Measurements from ENCODE around the gene COPG2.

Gene COPG2

DNA sequence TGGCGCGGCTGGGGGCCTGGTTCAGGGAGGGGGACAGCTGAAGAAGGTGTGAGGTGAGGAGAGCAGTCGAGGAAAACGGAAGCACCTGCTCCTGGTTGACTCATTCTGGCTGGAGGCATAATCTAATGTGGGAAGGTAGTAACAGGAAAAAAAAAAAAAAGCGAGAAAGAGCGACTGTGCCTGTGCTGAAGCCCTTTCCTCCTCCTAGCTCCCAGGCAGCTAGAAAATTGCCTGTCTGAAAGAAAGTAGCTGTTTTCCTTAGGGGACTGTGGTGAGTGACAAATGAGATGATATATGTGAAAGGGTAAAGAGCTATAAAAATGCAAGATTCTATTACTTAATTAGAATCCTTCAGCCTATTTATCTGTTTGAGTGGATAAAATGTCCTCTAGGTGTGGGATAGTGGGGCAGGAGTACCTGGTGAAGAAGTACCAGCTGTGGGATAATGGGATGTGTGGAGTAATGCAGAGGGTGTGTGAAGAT, 181.6 kb downstream of the COPG2 start:
- Histone ChIP-seq H3K4me2 (ENCODE audit: low read depth, low read length, poor library complexity, severe bottlenecking) (peak overlapping the region; percentile 51), H4K20me1 (ENCODE audit: low read depth, low read length) (no peaks in the 10 kb centered on the region), H3K4me3 (ENCODE audit: insufficient read depth, low read length, poor library complexity, severe bottlenecking) (peak overlapping the region; percentile 46), H3K36me3 (ENCODE audit: low read length) (no peaks in the 10 kb centered on the region), H3K9me3 (ENCODE audit: insufficient read depth, low read length) (no peaks in the 10 kb centered on the region), H3F3A (ENCODE audit: insufficient read depth) (peaks cover 7% of the 10 kb centered on the region; the same call in 1 of the 2 replicates), H3K27me3 (ENCODE audit: low read length) (no peaks in the 10 kb centered on the region), H3K9me2 (replicated peaks; ENCODE audit: insufficient read depth, low read length) (no peaks in the 10 kb centered on the region), H3K9ac (ENCODE audit: low read length) (peak overlapping the region; percentile 42), H2AFZ (ENCODE audit: low read depth, low read length, severe bottlenecking) (peak overlapping the region; percentile 93), H3K27ac (ENCODE audit: low read depth, low read length) (no peak overlapping the region), H3K79me2 (ENCODE audit: insufficient read depth, low read length) (no peaks in the 10 kb centered on the region)
- no peak for TF ChIP-seq EZH2phosphoT487 (conservative IDR thresholded peaks at IDR 0.05; ENCODE audit: low read length)
- TF ChIP-seq, protein P1, sequence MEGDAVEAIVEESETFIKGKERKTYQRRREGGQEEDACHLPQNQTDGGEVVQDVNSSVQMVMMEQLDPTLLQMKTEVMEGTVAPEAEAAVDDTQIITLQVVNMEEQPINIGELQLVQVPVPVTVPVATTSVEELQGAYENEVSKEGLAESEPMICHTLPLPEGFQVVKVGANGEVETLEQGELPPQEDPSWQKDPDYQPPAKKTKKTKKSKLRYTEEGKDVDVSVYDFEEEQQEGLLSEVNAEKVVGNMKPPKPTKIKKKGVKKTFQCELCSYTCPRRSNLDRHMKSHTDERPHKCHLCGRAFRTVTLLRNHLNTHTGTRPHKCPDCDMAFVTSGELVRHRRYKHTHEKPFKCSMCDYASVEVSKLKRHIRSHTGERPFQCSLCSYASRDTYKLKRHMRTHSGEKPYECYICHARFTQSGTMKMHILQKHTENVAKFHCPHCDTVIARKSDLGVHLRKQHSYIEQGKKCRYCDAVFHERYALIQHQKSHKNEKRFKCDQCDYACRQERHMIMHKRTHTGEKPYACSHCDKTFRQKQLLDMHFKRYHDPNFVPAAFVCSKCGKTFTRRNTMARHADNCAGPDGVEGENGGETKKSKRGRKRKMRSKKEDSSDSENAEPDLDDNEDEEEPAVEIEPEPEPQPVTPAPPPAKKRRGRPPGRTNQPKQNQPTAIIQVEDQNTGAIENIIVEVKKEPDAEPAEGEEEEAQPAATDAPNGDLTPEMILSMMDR (IDR thresholded peaks at IDR 0.05; ENCODE audit: insufficient read depth, low read length, poor library complexity, severe bottlenecking): no peak

DNA sequence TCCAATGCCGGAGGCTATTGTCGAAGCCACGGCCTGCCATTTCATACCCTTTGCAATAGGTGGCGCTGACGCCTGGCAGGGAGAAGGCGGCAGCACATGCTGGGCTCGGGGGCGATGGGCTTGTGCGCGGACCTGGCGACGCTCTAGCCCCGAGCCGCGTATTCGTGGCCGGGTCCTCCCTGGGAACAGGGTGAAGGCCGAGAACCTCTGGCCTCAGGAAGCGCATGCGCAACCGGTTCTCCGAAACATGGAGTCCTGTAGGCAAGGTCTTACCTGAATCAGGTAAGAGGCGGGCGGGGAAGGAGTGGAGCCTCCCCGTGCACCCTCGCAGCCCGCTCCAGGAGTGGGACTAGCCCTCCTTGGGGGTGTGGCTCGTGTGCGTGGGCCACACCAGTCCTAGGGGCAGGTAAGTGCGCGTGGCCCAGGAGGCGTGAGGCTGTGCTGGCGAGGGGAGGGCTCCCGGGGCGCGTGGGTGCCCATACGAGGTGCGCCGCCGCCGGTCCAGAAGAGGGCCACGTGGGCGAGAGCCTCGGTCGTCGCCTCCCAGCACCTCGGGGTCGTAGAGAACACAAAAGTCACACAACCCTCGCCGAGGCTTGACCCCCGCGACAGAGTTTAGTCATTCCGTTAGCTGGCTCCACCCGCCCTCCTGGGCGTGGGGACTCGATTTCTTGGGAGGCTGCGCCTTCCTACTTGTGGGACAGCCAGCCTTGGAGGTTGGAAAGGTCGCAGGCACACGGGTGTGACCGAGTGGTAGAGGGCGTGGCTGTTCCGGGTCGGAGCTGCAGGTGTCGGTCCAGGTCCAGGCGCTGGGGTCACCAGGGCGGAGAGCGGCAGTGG, 182.2 kb downstream of the COPG2 start:
- Histone ChIP-seq H3K4me2 (ENCODE audit: low read depth, low read length, poor library complexity, severe bottlenecking) (peak overlapping the region; percentile 51), H3K4me3 (ENCODE audit: insufficient read depth, low read length, poor library complexity, severe bottlenecking) (peak overlapping the region; percentile 46), H3K9me3 (ENCODE audit: insufficient read depth, low read length) (no peaks in the 10 kb centered on the region), H3K27ac (ENCODE audit: low read depth, low read length) (no peak overlapping the region), H3K9ac (ENCODE audit: low read length) (peak overlapping the region; percentile 42), H2AFZ (ENCODE audit: low read depth, low read length, severe bottlenecking) (peak overlapping the region; percentile 93), H3K27me3 (ENCODE audit: low read length) (no peaks in the 10 kb centered on the region), H3K79me2 (ENCODE audit: insufficient read depth, low read length) (no peaks in the 10 kb centered on the region), H4K20me1 (ENCODE audit: low read depth, low read length) (no peaks in the 10 kb centered on the region), H3K9me2 (replicated peaks; ENCODE audit: insufficient read depth, low read length) (no peaks in the 10 kb centered on the region), H3K36me3 (ENCODE audit: low read length) (no peaks in the 10 kb centered on the region), H3F3A (ENCODE audit: insufficient read depth) (peaks cover 7% of the 10 kb centered on the region; the same call in 1 of the 2 replicates)
- no peak for TF ChIP-seq EZH2phosphoT487 (conservative IDR thresholded peaks at IDR 0.05; ENCODE audit: low read length)
- TF ChIP-seq, protein P1 (IDR thresholded peaks at IDR 0.05; ENCODE audit: insufficient read depth, low read length, poor library complexity, severe bottlenecking): peak; percentile 67

DNA sequence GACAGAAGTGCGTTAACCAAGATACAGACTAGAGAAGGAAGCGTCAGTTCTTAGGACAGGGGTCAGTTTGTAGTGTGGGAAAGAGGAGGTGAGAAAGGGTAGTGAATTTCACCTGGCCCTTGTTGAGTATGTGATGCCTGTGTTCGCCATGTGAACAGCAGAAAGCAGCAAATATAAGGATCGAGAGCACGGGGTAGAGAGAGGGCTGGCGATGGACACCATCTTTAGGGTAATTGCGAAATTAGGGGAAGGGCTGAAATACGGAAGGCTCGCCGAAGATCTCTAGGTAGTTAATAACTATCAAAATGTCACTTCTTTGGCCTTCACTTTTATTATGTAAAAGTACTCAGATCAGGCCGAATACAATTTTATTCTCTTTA, 182.8 kb downstream of the COPG2 start:
- Histone ChIP-seq H3K79me2 (ENCODE audit: insufficient read depth, low read length) (no peaks in the 10 kb centered on the region), H3K4me2 (ENCODE audit: low read depth, low read length, poor library complexity, severe bottlenecking) (peak overlapping the region; percentile 51), H4K20me1 (ENCODE audit: low read depth, low read length) (no peaks in the 10 kb centered on the region), H3K27me3 (ENCODE audit: low read length) (no peaks in the 10 kb centered on the region), H3F3A (ENCODE audit: insufficient read depth) (peaks cover 7% of the 10 kb centered on the region; the same call in 1 of the 2 replicates), H3K9me2 (replicated peaks; ENCODE audit: insufficient read depth, low read length) (no peaks in the 10 kb centered on the region), H3K9me3 (ENCODE audit: insufficient read depth, low read length) (no peaks in the 10 kb centered on the region), H2AFZ (ENCODE audit: low read depth, low read length, severe bottlenecking) (peak overlapping the region; percentile 93), H3K27ac (ENCODE audit: low read depth, low read length) (no peak overlapping the region), H3K9ac (ENCODE audit: low read length) (no peak overlapping the region), H3K36me3 (ENCODE audit: low read length) (no peaks in the 10 kb centered on the region), H3K4me3 (ENCODE audit: insufficient read depth, low read length, poor library complexity, severe bottlenecking) (no peak overlapping the region)
- TF ChIP-seq EZH2phosphoT487 (conservative IDR thresholded peaks at IDR 0.05; ENCODE audit: low read length): no peak
- TF ChIP-seq, protein P1 (IDR thresholded peaks at IDR 0.05; ENCODE audit: insufficient read depth, low read length, poor library complexity, severe bottlenecking): no peak
